Measurements from ENCODE around the gene KLHL21.
A peak's percentile ranks its signal among the peaks of the same experiment; 100 is the strongest.
"Not testable (repeated sequence)": the region's sequence is repeated elsewhere in the genome, so short reads cannot be mapped to it uniquely, and the experiment has no call there.

KLHL21 gene

GRCh38 chr1:6602669-6603237 lies at the start of gene KLHL21:
Gene KLHL21 (minus strand): TSS chr1:6602869. CDS start chr1:6602817, 52 bp downstream.
- DNase-seq = peak; percentile 89

GRCh38 chr1:6651909-6652308 lies 49.2 kb upstream of the KLHL21 start:
- DNase-seq = no peak

- no peak for DNase-seq
These were observed 45.9 kb upstream of the KLHL21 start for GRCh38 chr1:6648556-6648955.

GRCh38 chr1:6646499-6647148 lies 44.0 kb upstream of the KLHL21 start:
- DNase-seq = peak; percentile 59

GRCh38 chr1:6645018-6645417 lies 42.3 kb upstream of the KLHL21 start:
- DNase-seq = no peak

GRCh38 chr1:6640867-6641266 lies 38.2 kb upstream of the KLHL21 start:
- DNase-seq = not testable (repeated sequence)

GRCh38 chr1:6638226-6638625 lies 35.6 kb upstream of the KLHL21 start:
- DNase-seq = no peak

- DNase-seq = no peak
These were observed 35.1 kb upstream of the KLHL21 start for GRCh38 chr1:6637770-6638169.

- not testable (repeated sequence) for DNase-seq
These were observed 34.1 kb upstream of the KLHL21 start for GRCh38 chr1:6636778-6637177.

- no peak for DNase-seq
These were observed 33.5 kb upstream of the KLHL21 start for GRCh38 chr1:6635910-6636760.

GRCh38 chr1:6635161-6635909 lies 32.7 kb upstream of the KLHL21 start:
- DNase-seq = no peak

GRCh38 chr1:6634371-6635052 lies 31.8 kb upstream of the KLHL21 start:
- DNase-seq = peak; percentile 63

- no peak for DNase-seq
These were observed 30.2 kb upstream of the KLHL21 start for GRCh38 chr1:6632588-6633514.

GRCh38 chr1:6631058-6631457 lies 28.4 kb upstream of the KLHL21 start:
- DNase-seq = no peak

GRCh38 chr1:6630027-6630426 lies 27.4 kb upstream of the KLHL21 start:
- DNase-seq = no peak

- DNase-seq = no peak
These were observed 26.4 kb upstream of the KLHL21 start for GRCh38 chr1:6628971-6629479.

GRCh38 chr1:6627841-6628545 lies 25.3 kb upstream of the KLHL21 start:
- no peak for DNase-seq

- no peak for DNase-seq
These were observed 24.4 kb upstream of the KLHL21 start for GRCh38 chr1:6627031-6627430.

GRCh38 chr1:6625584-6626149 lies 23.0 kb upstream of the KLHL21 start:
- peak; percentile 26 for DNase-seq

Data from hematopoietic multipotent progenitor cell treated with erythropoietin and hydrocortisone succinate and interleukin-3 and kit ligand, for 8 days (in vitro differentiated cells).